H1 (cell line): ENCODE data around the gene SCAMP5. TPM values are rescaled to one million over a fixed set of nuclear protein-coding genes. Genes with fewer than 3 reads are reported as not detected.

Source experiments
- CTCF ChIA-PET: fragments of 300-600 bp; sonication (Branson Sonifier 250); formaldehyde crosslinking; loops from one replicate; lab custom pipeline; 2021; ENCODE audit not compliant: partially characterized antibody; lab: Charles Lee
- POLR2A ChIA-PET: fragments of 300-600 bp; sonication (Branson Sonifier 250); formaldehyde crosslinking; loops from one replicate; lab custom pipeline; 2021; ENCODE audit warnings: inconsistent platforms; ENCODE audit not compliant: partially characterized antibody; lab: Charles Lee
- DNase-seq, 2 experiments: peaks; one replicate each; pipeline versions ENCODE4 v3.0.0 to v3.0.0-alpha.2; 2010 to 2022; ENCODE audit warnings: low spot score in 2 of 2, low read depth in 1 of 2, mixed read lengths in 1 of 2
- FAIRE-seq: peaks from 2 replicates; lab custom pipeline; 2011; peaks lifted over from hg19 to GRCh38; lab: Jason Lieb, UNC
- H2AFZ ChIP-seq: 2 replicates; pipeline ENCODE4 v1.8.1; 2012; ENCODE audit warnings: low read length, inconsistent platforms
- H2AK5ac ChIP-seq: 2 replicates; pipeline ENCODE4 v1.6.1; 2013; ENCODE audit warnings: low read depth, low read length
- H2BK120ac ChIP-seq: replicated peaks from 2 replicates; pipeline ENCODE3; 2013; ENCODE audit warnings: low read depth, low read length, inconsistent platforms
- H2BK12ac ChIP-seq: 2 replicates; pipeline ENCODE4 v1.6.1; 2013; ENCODE audit warnings: low read depth, low read length
- H2BK15ac ChIP-seq: 2 replicates; pipeline ENCODE4 v1.6.1; 2013; ENCODE audit warnings: low read length
- H2BK20ac ChIP-seq: 2 replicates; pipeline ENCODE4 v1.6.1; 2013; ENCODE audit warnings: low read length
- H2BK5ac ChIP-seq: 2 replicates; pipeline ENCODE4 v1.6.1; 2013; ENCODE audit warnings: low read depth, low read length
- H3K14ac ChIP-seq: 2 replicates; pipeline ENCODE4 v1.6.1; 2013; ENCODE audit warnings: inconsistent platforms; ENCODE audit not compliant: insufficient read length
- H3K18ac ChIP-seq: 2 replicates; pipeline ENCODE4 v1.6.1; 2013; ENCODE audit warnings: low read length; ENCODE audit errors: extremely low read depth
- H3K23ac ChIP-seq: 2 replicates; pipeline ENCODE4 v1.6.1; 2013; ENCODE audit warnings: inconsistent platforms; ENCODE audit not compliant: insufficient read length
- H3K23me2 ChIP-seq: 2 replicates; pipeline ENCODE4 v1.6.1; 2013; ENCODE audit warnings: low read depth, low read length
- H3K27ac ChIP-seq: 2 replicates; pipeline ENCODE4 v1.6.1; 2011; ENCODE audit warnings: low read depth, low read length, inconsistent platforms
- H3K27me3 ChIP-seq, 4 experiments: replicated peaks in 1 of 4; 1 replicate in 1 of 4; 2 replicates in 3 of 4; pipeline versions ENCODE4 v1.6.1 to v1.8.1; 2011 to 2013; ENCODE audit warnings: low read length in 3 of 4, mild to moderate bottlenecking in 3 of 4, inconsistent platforms in 2 of 4, mixed read lengths in 2 of 4, moderate library complexity in 1 of 4; ENCODE audit not compliant: control insufficient read depth in 3 of 4, insufficient read depth in 3 of 4; ENCODE audit errors: extremely low read depth in 1 of 4
- H3K36me3 ChIP-seq, 4 experiments: 2 replicates each; pipeline versions ENCODE4 v1.6.1 to v1.8.1; 2011 to 2013; ENCODE audit warnings: mild to moderate bottlenecking in 4 of 4, low read length in 3 of 4, moderate library complexity in 2 of 4, control low read depth in 1 of 4, inconsistent platforms in 1 of 4; ENCODE audit not compliant: insufficient read depth in 4 of 4, control insufficient read depth in 2 of 4
- H3K4ac ChIP-seq: replicated peaks from 2 replicates; pipeline ENCODE3; 2013; ENCODE audit warnings: low read length, low read depth, mixed read lengths, inconsistent platforms; ENCODE audit not compliant: insufficient read length
- H3K4me1 ChIP-seq, 4 experiments: replicated peaks in 1 of 4; 1 replicate in 1 of 4; 2 replicates in 3 of 4; pipeline versions ENCODE4 v1.6.1 to v1.8.1; 2011 to 2013; ENCODE audit warnings: low read length in 3 of 4, inconsistent platforms in 2 of 4, mixed read lengths in 1 of 4; ENCODE audit not compliant: insufficient read depth in 4 of 4, control insufficient read depth in 3 of 4
- H3K4me2 ChIP-seq, 2 experiments: 2 replicates each; pipeline versions ENCODE4 v1.6.1 to v1.8.1; 2011 to 2013; ENCODE audit warnings: low read depth in 2 of 2, low read length in 2 of 2, control low read depth in 1 of 2, inconsistent platforms in 1 of 2, mild to moderate bottlenecking in 1 of 2; ENCODE audit not compliant: insufficient read depth in 1 of 2
- H3K4me3 ChIP-seq, 4 experiments: fragments of 200-600, 300-600 bp in 1 of 4; sonication (generic), shearing (Covaris generic), sonication (Bioruptor Twin) in 1 of 4; 2 replicates each; pipeline versions ENCODE4 v1.5.1 to v1.8.1; 2011 to 2016; ENCODE audit warnings: low read length in 4 of 4, low read depth in 3 of 4, control low read depth in 2 of 4, inconsistent platforms in 2 of 4, mild to moderate bottlenecking in 2 of 4, mixed read lengths in 1 of 4, moderate library complexity in 1 of 4; ENCODE audit not compliant: insufficient read depth in 2 of 4; ENCODE audit errors: extremely low read depth in 1 of 4
- H3K56ac ChIP-seq: replicated peaks from 2 replicates; pipeline ENCODE3; 2013; ENCODE audit warnings: low read depth, mild to moderate bottlenecking, mixed read lengths, low read length, inconsistent platforms; ENCODE audit not compliant: insufficient read length
- H3K79me1 ChIP-seq: 2 replicates; pipeline ENCODE4 v1.6.1; 2013; ENCODE audit warnings: low read depth, low read length, control low read depth
- H3K79me2 ChIP-seq, 2 experiments: 2 replicates each; pipeline versions ENCODE4 v1.6.1 to v1.8.1; 2012 to 2013; ENCODE audit warnings: low read length in 2 of 2, mild to moderate bottlenecking in 2 of 2, inconsistent platforms in 1 of 2; ENCODE audit not compliant: insufficient read depth in 2 of 2, control insufficient read depth in 1 of 2
- H3K9ac ChIP-seq, 4 experiments: replicated peaks in 1 of 4; 1 replicate in 1 of 4; 2 replicates in 3 of 4; pipeline versions ENCODE4 v1.6.1 to v1.8.1; 2011 to 2013; ENCODE audit warnings: low read depth in 3 of 4, low read length in 3 of 4, control low read depth in 2 of 4, mild to moderate bottlenecking in 2 of 4, moderate library complexity in 2 of 4, inconsistent platforms in 1 of 4; ENCODE audit errors: extremely low read depth in 1 of 4
- H3K9me3 ChIP-seq, 2 experiments: 2 replicates each; pipeline versions ENCODE4 v1.6.1 to v1.8.1; 2012 to 2013; ENCODE audit warnings: mild to moderate bottlenecking in 2 of 2, moderate library complexity in 2 of 2, control low read depth in 1 of 2, inconsistent platforms in 1 of 2, low read depth in 1 of 2, low read length in 1 of 2, mixed read lengths in 1 of 2; ENCODE audit not compliant: insufficient read depth in 2 of 2
- H4K20me1 ChIP-seq, 2 experiments: replicated peaks in 1 of 2; 2 replicates each; pipeline versions ENCODE3 to v1.8.1; 2011 to 2013; ENCODE audit warnings: inconsistent platforms in 2 of 2, low read length in 2 of 2, mild to moderate bottlenecking in 1 of 2; ENCODE audit not compliant: insufficient read depth in 2 of 2, control insufficient read depth in 1 of 2
- H4K5ac ChIP-seq: 2 replicates; pipeline ENCODE4 v1.6.1; 2013; ENCODE audit warnings: low read length, low read depth, mixed read lengths, inconsistent platforms; ENCODE audit not compliant: insufficient read length
- H4K8ac ChIP-seq: 2 replicates; pipeline ENCODE4 v1.8.0; 2013; ENCODE audit warnings: mild to moderate bottlenecking, moderate library complexity, low read length, inconsistent platforms; ENCODE audit not compliant: insufficient read depth; ENCODE audit errors: extremely low read depth
- H4K91ac ChIP-seq: replicated peaks from 2 replicates; pipeline ENCODE3; 2013; ENCODE audit warnings: low read length, mixed read lengths, inconsistent platforms; ENCODE audit not compliant: insufficient read length
- BCL11A ChIP-seq, 2 experiments: IDR thresholded peaks; one replicate each; pipeline ENCODE4 v1.6.1; 2011; ENCODE audit warnings: low read depth in 2 of 2, low read length in 2 of 2, mild to moderate bottlenecking in 2 of 2
- BRCA1 ChIP-seq: IDR thresholded peaks from 2 replicates; pipeline ENCODE4 v1.6.1; 2012; ENCODE audit warnings: low read depth, low read length, improper control_type of control experiment
- CHD1 ChIP-seq: IDR thresholded peaks from 2 replicates; pipeline ENCODE4 v1.6.1; 2012; ENCODE audit warnings: low read depth, low read length, improper control_type of control experiment
- MAFK ChIP-seq: IDR thresholded peaks from 2 replicates; pipeline ENCODE4 v1.6.1; 2012; ENCODE audit warnings: low read depth, mild to moderate bottlenecking, improper control_type of control experiment, low read length
- PHF8 ChIP-seq: fragments of 200-600 bp; sonication (generic); conservative IDR thresholded peaks from 2 replicates; pipeline ENCODE4 v1.7.1; 2012; ENCODE audit warnings: low read depth, mild to moderate bottlenecking, inconsistent platforms, low read length, moderate library complexity
- SIN3A ChIP-seq, 2 experiments: IDR thresholded peaks in 1 of 2; conservative IDR thresholded peaks in 1 of 2; 2 replicates each; pipeline ENCODE4 v1.6.1; 2011 to 2012; ENCODE audit warnings: low read length in 2 of 2, improper control_type of control experiment in 1 of 2, low read depth in 1 of 2, mild to moderate bottlenecking in 1 of 2
- SIRT6 ChIP-seq: IDR thresholded peaks from one replicate; pipeline ENCODE4 v1.7.1; 2012; ENCODE audit warnings: low read length, inconsistent platforms
- TAF7 ChIP-seq: optimal IDR thresholded peaks from 2 replicates; pipeline ENCODE3; 2011; ENCODE audit warnings: low read depth, mild to moderate bottlenecking, inconsistent platforms, low read length, moderate library complexity, borderline replicate concordance
- YY1 ChIP-seq: IDR thresholded peaks from 2 replicates; pipeline ENCODE4 v1.6.1; 2011; ENCODE audit warnings: low read depth, mild to moderate bottlenecking, low read length
- ZNF274 ChIP-seq: IDR thresholded peaks from 2 replicates; pipeline ENCODE4 v1.7.0; 2012; ENCODE audit warnings: low read length, borderline replicate concordance; ENCODE audit errors: extremely low read depth
- WGBS, 2 experiments: shearing (Covaris generic) in 1 of 2; methylation state at CpG; one replicate each; pipeline versions ENCODE4 v1.1.6 to v1.1.7; 2013 to 2015; ENCODE audit warnings: low lambda C conversion rate in 2 of 2, mixed read lengths in 2 of 2, inconsistent platforms in 1 of 2, low coverage in 1 of 2, missing lambda C conversion rate in 1 of 2; ENCODE audit not compliant: insufficient replicate concordance in 2 of 2, insufficient coverage in 1 of 2, insufficient read length in 1 of 2; ENCODE audit errors: extremely low coverage in 1 of 2, missing lambda C conversion rate in 1 of 2; 5-methylcytosine and 5-hydroxymethylcytosine counted together
- polyA plus RNA-seq, 7 experiments: library from polyadenylated mRNA; depleted of rRNA in 3 of 7; stranded (reverse) in 5 of 7; unstranded in 2 of 7; fragments of >200 nt in 5 of 7; fragments of 200-250 nt in 2 of 7; gene quantifications; 1 replicate in 5 of 7; 2 replicates in 1 of 7; 4 replicates in 1 of 7; pipeline versions ENCODE4 v1.2.1 to v1.2.3, GENCODE V29; 2011 to 2013; ENCODE audit warnings: missing spikeins in 2 of 7, mixed read lengths in 2 of 7
- total RNA-seq: library from RNA; stranded (reverse); fragmentation: NEBNext Ultra II Directional; extraction: Animal tissue kit (Norgen Biotek cat#: 25700); gene quantifications from 2 replicates; pipeline ENCODE4 v1.2.1, GENCODE V29; 2021
- TF ChIP-seq, protein P1 (sequence below): IDR thresholded peaks from 2 replicates; pipeline ENCODE4 v1.6.1; 2011; ENCODE audit warnings: low read length, improper control_type of control experiment
- TF ChIP-seq, protein P2 (sequence below): IDR thresholded peaks from 2 replicates; pipeline ENCODE4 v1.6.1; 2011; ENCODE audit warnings: low read depth, mild to moderate bottlenecking, low read length; ENCODE audit not compliant: insufficient read depth

SCAMP5 gene
- total and polyA plus RNA-seq, 2 of the 8 experiments (the other 6 are each of a cell fraction or from before 2014, with no cell fraction given) = 55.4 to 94.7 TPM

DNA sequence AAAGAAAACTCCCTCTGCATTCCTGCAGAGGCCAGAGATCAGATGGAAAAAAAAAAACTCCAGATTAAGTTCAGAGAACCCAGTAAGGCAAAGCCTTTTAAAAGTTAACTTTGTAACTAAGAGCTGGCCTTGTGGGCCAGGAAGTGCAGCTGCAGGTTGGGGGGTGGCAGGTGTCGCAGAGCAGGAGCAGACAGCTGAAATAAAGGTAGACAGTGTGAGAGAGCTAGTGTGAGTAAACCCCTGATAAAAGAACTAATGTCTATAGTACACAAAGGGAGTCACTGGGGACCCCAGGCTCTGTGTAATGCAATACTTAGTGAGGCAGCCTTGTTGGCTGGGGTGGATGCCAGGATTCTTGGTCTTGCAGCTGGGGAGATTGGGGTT, 70.1 kb downstream of the SCAMP5 start:
- H3K56ac ChIP-seq = no peak overlapping the region
- no peaks in the 10 kb centered on the region for H4K20me1 ChIP-seq
- no peaks in the 10 kb centered on the region for H3K36me3 ChIP-seq
- no peak overlapping the region for H4K91ac ChIP-seq
- no peak overlapping the region for H3K4me3 ChIP-seq
- H4K8ac ChIP-seq = no peak overlapping the region
- no peak overlapping the region for H3K4me2 ChIP-seq
- no peak overlapping the region for H4K5ac ChIP-seq
- H3K23ac ChIP-seq = no peak overlapping the region
- no peak overlapping the region for H2AK5ac ChIP-seq
- no peaks in the 10 kb centered on the region for H3K23me2 ChIP-seq
- no peaks in the 10 kb centered on the region for H3K79me2 ChIP-seq
- H3K9ac ChIP-seq = no peak overlapping the region
- H2BK12ac ChIP-seq = no peak overlapping the region
- no peak for FAIRE-seq
- H2AFZ ChIP-seq = no peak overlapping the region
- H3K4me1 ChIP-seq = no peaks in the 10 kb centered on the region; a peak in 1 of 7 replicates
- no peak overlapping the region for H3K4ac ChIP-seq
- H3K14ac ChIP-seq = no peak overlapping the region
- H3K79me1 ChIP-seq = no peaks in the 10 kb centered on the region
- ChIA-PET POLR2A (interaction anchor here (0.6 to 1.6 kb wide), 2 partner anchors 14 to 58 kb away, joined by 3 to 4 read pairs; no protein-coding TSS in a partner anchor), CTCF (interaction anchor here (1.2 kb wide), 1 partner anchor 22 kb away, joined by 7 read pairs; no protein-coding TSS in a partner anchor)
- H3K27me3 ChIP-seq = no peaks in the 10 kb centered on the region; a peak in 1 of 7 replicates
- H2BK20ac ChIP-seq = no peak overlapping the region
- WGBS, 2 experiments = 90% methylated on average over 1 of the region's 1 CpG; no CpG with 5 or more reads in 1 of the 2 experiments
- no peak overlapping the region for H2BK5ac ChIP-seq
- H3K18ac ChIP-seq = no peak overlapping the region
- DNase-seq = no peak
- H3K9me3 ChIP-seq = peaks cover 0 to 7% of the 10 kb centered on the region in 2 experiments; a peak in 2 of 4 replicates
- no peak overlapping the region for H2BK15ac ChIP-seq
- no peak overlapping the region for H2BK120ac ChIP-seq
- H3K27ac ChIP-seq = no peak overlapping the region
- TF ChIP-seq YY1 = no peak
- TF ChIP-seq BRCA1 = no peak
- no peak for TF ChIP-seq SIN3A (conservative IDR thresholded peaks at IDR 0.05 in 1 of 2, IDR thresholded peaks at IDR 0.05 in 1 of 2; ENCODE audit: low read depth in 1 of 2, low read length in 2 of 2)
- no peak for TF ChIP-seq MAFK
- no peak for TF ChIP-seq SIRT6
- no peak for TF ChIP-seq CHD1
- TF ChIP-seq, protein P1, sequence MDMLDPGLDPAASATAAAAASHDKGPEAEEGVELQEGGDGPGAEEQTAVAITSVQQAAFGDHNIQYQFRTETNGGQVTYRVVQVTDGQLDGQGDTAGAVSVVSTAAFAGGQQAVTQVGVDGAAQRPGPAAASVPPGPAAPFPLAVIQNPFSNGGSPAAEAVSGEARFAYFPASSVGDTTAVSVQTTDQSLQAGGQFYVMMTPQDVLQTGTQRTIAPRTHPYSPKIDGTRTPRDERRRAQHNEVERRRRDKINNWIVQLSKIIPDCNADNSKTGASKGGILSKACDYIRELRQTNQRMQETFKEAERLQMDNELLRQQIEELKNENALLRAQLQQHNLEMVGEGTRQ = no peak
- TF ChIP-seq, protein P2, sequence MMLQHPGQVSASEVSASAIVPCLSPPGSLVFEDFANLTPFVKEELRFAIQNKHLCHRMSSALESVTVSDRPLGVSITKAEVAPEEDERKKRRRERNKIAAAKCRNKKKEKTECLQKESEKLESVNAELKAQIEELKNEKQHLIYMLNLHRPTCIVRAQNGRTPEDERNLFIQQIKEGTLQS = no peak
- TF ChIP-seq ZNF274 = no peak
- no peak for TF ChIP-seq TAF7
- no peak for TF ChIP-seq PHF8
- no peak for TF ChIP-seq BCL11A (IDR thresholded peaks at IDR 0.05; ENCODE audit: low read depth in 2 of 2, low read length in 2 of 2)
